NCI-H748 (cell line): Measurements from ENCODE around the gene DUSP10.
A peak's percentile ranks its signal among the peaks of the same experiment; 100 is the strongest.

Experiments
- DNase-seq: peaks from one replicate; lab custom pipeline; 2025; ENCODE audit not compliant: unreplicated experiment; lab: John Stamatoyannopoulos, UW

DUSP10 gene

DNA sequence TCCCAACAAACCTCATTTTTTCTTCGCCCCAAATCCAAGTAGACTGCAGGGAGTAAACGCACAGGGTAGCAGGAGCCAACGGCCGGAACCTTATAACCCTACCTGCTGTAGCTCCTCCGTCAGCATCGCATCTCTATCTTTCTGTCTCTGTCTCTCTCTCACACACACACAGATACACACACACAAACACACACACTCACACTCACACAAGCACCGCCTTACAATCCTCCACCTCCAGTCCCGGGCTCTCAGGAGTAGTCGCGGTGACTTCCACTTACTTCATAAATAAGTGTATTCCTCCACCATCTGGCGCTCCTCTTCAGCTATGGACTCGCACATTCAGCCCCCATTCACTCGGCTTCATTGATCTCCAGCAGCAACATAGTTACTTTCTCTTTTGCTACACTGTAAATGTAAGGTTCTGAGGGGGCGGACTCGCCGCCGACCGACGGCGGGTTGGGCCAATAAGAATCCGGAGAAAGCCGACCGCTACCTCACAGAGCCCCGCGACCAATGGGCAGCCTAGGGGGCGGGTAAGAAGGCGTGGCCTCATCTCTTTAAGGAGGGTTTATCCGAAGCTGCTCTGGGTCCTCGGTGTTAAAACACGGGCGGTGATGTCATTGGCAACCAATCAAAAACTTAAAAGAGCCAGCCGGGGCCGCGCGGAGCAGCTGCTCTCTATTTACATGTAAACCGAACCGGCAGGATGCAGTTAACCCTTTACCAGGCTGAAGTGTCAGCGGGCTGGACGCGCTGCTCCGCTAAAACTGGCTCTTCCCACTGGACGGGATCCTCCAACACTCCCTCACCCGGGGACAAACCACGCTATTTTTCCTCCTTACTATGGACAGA lies at the start of gene DUSP10:
DUSP10 (minus strand) TSS at position 387 of the 852 bp plus-strand sequence. CDS start 2,345 bp downstream, outside the sequence.
- peak; percentile 98 for DNase-seq

DNA sequence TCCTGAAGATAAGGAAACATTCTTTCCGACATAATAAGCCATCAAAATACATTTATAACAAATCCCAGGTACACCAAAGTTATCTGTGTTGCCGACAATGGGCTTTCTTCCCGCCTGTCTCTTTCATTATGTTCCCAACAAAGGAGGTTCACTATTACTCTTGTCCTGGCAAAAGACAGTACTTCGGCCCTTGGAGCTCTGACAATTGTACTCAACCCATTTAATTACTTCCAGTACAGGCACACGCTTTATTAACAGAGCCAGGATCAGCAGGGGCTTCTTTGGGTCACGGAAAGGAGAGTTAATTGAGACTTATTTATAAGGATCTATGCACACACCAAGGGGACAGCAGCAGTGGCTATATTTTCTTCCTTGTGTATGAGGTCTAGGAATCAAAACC lies 46.6 kb upstream of the DUSP10 start:
- DNase-seq: no peak

DNA sequence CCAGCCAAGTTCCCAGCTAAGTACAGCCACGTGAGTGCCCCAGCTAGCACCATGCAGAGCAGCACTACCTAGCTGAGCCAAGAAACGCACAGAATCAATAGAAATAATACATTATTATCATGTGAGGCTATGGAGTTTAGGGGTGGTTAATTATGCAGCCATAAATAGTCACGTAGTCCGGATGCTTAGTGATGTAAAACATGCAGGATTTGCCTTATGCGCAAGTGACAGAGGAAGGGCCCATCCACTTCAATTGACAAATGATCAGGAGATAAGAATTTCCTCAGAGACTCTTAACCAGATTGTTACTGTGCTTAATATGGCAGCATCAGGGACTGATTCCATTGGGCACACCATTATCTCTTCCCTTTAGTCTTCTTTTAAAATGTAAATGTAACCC lies 44.8 kb upstream of the DUSP10 start:
- no peak for DNase-seq

DNA sequence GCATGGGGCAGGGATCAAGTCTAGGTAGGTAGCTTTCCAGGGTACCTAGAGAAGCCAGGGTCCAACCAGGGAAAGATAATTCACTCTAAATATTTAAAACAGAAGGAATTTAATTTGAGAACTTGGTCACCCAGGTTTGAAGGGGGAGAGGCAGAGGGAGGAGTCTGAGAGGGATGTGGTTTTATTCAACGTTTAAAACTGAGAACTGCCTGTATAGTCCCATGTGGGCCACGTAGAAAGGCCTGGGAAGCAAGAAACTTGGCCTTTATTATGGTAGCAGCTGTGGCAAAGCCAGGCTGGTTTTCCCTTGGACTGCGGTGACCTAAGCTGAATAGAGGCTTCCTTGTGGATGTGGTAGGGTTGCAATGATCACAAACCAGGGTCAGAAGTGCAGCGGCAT lies 42.0 kb upstream of the DUSP10 start:
- DNase-seq: no peak

DNA sequence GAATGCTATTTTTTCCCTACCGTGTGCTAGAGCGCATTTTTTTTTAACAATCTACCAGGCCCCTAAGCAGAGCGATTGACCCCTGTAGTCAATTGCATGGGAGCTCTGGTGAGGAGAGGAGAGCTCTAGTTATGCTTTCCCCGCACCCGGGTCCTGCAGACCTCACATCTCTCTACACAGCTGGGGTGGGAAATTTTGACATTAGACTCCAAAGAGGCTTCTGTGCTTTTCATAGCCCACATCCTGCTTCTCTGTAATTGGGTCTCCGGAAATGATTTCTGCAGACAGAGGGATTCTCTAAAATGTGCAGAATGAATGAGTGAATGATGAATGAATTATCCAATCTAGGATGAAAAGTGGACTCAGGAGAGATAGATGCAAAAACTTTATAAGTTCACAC lies 41.5 kb upstream of the DUSP10 start:
- DNase-seq: no peak

DNA sequence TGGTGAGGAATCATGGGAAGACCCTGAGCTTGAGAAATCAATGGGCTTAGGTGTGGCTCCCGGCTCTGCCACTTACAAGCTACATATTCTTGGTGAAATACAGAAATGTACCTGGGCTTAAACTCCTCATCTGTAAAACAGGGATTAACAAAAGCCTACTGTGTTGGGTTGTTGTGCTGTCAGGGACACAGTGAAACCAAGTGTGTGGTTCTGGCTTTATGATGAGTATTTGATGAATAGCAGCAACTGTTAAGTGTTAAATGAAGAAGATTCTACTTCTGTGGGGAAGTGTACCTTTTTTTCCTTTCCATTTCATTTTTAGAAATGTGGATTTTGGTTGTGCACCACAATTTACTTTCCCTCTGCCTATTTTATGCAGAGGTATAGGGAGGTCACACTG lies 41.1 kb upstream of the DUSP10 start:
- no peak for DNase-seq

DNA sequence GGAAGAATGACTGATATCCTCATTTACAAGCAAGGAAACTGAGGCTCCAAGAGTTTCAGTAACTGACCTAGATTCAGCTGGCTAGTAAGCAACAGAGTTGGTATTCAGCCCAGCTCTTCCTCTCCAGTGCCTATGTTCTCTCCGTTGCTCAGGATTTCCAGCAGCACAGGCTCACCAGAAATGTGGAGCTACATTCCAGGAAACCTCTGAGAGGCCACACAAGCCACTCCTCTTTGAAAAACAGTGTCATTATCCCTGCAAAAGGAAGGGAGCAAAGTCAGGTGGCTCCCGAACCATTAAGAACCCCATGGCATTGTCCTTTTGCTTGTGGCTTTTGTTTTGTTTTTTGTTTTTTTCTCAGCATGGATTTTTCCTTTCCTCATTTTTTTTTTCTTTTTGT lies 40.6 kb upstream of the DUSP10 start:
- no peak for DNase-seq

DNA sequence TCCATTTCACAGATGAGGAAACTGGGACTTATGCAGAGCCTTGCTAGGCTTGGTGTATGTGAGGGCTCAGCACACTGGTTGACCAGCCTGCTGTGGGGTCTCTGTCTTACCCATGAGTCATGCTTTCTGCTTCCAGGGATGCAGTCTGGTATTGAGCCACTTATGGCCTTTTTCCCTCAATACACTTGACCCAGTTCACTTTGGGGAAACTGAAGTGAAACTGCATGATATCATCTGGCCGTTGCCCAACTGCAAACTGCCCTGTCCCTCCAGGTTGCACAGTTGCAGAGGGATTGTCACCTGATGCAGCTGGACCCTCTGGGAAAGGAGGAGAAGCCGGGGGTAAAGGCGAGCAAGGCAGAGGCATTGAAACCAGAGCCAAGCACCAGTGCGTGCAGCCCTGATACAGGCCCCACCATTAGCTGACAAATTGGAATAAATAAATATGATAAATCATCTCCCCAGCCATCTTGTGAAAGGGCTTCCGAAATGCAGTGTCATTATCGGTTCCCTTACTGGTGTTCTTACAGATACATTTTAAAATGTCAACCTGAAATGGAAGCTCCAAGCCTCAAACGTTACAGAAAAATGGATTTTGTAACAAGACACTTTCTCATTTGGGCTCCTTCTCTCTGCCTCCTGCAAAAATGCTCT lies 39.3 kb upstream of the DUSP10 start:
- DNase-seq: no peak

DNA sequence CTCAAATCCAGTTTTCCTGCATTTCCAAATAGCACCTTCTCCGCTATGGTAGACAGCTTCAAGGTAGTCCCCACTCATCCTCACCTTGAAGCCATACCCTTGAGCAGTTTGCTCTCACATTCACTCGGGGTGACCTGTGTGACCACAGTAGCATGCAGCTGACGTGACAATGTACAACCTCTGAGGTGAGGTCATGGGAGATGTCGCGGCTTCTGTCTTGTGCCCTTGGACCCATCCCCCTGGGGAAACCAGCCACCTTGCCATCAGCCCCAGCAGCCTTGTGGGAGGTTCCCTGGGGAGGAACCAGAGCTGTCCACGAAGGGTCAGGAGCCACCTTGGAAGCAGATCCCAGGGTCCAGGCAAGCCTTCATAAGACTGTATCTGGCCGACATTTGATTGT lies 38.3 kb upstream of the DUSP10 start:
- DNase-seq: no peak

DNA sequence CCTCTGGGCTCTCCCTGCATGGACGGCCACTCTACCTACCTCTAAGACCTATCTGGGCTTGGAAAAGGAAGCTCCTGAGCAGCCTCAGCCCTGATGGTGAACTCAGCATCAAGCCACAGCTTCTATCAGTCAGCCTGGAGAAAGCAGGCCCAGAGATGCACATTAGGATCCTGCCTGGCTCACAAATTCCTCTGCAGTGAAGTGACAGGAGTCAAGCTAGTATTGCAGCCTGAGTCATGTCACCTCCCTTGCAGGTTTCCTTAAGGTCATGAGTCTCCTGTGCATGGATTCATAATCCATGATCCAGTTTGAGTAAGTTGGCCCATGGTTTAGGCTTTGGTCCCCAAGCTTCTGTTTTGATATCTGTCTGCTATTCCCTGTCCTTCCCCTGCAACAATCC lies 37.9 kb upstream of the DUSP10 start:
- DNase-seq: no peak

DNA sequence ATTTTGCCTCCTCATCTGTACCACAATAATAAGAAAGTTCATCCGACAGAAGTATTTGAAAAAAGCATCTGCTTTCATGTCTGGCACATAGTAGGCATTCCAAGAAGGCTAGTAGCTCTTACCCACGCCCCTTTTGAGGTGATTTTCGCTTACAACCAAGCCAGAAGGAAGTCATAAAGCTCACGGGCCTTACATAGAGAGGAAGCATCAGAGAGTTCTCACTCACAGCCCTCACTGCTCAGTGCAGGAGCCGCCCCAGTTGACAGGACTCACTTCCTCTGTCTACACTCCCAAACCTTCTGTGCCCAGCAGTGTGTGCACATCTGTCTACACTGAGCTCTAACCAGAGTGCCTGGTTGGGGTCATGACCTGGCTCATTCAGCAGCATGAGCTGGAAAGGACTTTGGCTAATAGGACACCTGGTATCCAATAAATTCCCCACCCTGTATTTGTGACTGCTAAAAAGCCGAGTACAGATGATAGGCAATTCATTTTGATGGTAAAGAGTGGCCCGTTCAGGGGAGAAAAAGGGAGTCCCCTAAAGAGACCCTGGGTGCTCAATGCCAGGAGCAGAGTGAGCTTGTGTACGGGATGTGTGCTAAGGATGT lies 36.8 kb upstream of the DUSP10 start:
- DNase-seq: no peak

DNA sequence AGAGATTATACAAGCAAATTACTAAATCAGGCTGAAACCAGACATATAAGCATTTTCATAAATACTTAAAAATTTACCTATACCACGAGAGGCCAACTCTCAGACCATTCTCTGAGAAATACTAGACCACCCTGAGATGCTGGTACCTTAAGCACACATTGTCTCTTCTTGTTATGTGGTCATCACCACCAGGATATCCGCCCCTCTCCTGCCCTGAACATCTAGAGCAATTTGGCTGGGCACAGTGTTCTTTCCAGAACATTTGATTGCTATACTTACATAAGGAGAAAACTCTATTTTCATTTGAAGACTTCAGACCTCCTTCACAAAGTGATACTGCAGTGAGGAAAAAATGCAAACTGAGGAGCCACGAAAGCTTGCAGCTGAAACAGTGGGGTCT lies 36.2 kb upstream of the DUSP10 start:
- DNase-seq: no peak

DNA sequence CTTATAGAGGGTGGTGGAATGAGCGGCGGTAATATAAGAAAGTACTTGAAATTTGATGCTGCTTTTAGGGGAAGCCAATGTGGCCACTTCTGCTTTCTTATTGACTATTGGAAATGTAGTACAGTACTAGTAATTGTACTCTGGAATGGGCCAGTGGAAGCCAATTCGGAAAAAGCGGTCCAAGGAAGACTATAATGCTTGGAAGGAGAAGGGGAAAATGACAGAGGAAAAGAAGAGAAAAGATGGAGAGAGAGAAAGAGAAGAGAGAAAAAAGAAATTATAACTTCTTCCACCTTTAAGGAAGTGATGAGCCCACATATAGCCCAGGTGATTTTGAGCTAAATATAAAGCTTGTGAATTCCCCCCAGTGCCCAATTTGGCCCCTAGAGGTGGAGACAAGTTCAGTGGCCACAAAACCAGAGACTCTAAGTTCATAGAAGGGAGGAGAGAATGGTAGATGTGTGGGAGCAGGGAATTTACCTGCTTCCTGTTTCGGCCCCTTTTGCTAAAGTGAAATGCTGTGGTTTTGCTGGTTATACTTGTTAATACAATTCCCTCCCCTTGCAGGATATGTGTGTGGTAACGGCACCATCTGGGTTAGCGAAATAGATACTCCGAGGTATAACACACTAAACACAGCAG lies 35.7 kb upstream of the DUSP10 start:
- DNase-seq: no peak

DNA sequence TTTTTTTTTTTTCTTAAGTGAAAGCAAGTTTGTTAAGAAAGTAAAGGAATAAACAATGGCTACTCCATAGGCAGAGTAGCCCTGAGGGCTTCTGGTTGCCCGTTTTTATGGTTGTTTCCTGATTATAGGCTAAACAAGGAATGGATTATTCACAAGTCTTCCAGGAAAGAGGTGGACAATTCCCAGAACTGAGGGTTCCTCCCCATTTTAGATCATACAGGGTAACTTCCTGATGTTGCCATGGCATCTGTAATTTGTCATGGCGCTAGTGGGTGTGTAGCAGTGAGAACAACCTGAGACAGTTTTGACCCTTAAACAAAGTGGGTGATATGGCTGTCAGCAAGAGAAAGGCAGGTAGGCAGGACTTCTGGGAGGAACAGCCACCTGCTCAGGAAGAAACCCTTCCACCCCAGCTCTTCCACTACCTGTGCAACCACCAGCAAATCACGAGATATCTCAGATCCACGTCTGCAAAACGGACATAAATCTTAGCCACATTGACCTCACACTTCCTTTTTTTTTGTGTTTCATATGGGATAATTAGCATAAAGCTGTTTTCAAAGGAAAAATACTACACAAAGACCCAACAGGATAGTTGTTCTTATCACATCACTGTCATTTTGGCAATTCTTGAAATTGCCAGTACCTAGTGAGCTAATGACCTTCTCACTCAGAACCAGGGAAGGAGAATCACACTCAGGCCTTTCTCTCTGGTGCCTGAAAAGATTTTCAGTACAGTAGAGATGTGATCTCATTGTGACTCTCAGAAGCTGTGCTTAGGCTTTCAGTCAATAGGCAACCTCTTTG lies 34.8 kb upstream of the DUSP10 start:
- DNase-seq: peak; percentile 26

DNA sequence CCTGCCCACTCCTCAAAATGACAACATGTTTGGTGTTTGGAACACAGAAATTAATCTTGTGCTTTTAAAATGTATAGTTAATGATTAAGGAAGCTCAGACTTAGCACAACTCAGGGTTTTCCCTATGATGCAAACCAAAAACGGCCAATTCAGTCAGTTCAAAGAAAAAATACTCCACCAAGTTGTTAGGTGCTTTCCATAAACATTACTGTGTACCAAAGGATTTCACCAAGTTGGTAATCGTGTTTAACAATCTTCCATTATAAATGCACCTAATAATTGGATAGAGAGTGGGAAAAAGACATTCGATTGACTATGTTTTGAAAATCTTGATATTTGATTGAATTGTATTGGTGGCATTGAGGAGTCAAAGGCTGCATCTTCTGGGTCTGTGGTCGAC lies 33.3 kb upstream of the DUSP10 start:
- DNase-seq: no peak

DNA sequence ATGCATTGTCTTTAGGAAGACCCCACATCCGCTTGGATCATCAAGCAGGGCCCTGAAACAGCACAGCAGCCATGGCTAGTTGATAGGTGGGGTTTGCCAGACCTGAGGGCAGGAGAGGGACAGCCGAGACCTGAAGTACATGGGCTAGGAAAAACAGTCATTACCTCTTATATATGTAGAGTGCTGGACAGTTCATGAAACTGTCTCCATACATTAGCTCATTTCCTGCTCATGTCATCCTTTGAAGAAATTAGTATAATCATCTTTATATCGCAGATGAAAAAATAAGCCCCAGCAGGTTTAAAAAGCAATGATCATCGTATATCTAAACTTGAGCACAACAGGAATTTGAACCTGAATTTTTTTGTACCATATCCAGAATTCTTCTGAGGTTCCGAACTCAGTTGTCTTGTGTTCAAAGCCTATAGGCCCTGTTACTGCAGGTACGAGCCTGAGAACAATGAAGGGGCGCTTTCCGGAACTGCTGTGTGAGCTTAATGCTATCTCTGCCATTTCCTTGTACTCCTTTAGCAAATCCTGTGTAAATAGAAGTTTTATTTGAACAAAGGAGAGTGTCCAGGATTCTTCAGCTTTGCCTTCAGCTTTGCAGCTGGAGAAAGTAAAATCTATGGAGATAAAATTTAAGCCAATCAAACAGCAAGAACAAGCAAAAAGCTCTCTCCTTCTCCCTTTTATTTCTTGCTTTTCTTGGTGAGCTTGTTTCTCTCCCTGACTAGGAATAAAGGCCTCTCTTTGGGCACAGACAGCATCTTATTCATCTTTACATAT lies 32.4 kb upstream of the DUSP10 start:
- no peak for DNase-seq

DNA sequence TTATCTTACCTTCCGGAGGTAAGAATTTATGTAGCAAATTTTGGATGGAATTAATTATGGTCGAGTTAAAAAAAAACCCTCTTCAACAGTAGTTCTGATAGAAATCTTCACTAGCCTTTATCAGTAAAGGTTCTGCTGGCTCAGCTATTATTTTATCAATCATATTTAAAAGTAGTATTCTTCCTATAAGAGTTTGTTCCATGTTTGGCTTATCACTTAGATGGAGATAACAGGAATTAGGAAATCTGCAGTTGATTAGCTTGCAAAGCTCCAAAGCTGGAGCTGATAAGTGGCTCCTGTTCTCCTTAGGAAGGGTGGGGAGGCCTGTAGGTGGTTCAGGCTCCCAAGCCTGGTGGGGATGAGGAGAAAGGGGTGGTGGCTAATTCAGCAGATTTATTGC lies 31.5 kb upstream of the DUSP10 start:
- no peak for DNase-seq

DNA sequence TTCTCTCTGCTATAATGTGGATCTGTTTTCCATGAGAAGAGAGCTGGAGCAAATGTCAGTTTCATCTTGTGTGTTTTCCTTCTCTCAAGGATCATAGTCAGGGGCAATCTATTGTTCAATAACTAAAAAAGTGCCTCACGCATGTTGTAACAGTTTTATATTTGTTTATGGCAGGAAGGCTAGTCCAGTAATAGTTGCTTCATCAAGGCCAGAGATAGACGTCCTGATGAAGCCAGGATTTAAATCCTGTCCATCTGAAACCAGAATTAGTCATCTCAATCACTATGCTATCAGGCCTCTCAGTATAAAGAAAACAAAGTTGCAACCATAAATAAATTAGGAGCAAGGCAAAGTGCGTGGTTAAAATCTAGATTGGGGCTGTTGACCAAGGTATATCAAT lies 30.2 kb upstream of the DUSP10 start:
- DNase-seq: no peak

DNA sequence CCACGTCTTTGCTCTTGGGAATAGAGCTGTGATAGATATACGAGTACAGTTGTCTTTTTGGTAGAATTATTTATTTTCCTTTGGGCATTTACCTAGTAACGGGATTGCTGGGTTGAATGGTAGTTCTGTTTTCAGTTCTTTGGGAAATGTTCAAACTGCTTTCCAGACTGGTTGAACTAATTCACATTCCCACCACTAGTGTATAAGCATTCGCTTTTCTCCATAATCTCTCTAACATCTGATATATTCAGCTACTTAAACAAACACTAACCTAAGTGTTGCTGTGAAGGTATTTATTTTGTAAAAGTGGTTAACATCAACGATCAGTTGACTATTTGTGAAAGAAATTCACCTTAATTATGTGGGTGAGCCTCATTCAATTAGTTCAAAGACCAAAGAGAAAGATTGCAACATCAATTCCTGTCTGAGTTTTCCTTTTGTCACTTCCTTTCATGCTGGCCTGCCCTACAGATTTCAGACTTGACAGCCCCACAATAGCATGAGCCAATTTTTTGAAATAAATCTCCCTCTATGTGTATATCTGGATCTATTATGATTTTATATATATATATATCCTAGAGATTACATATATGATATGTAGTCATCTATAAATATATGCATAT lies 26.7 kb upstream of the DUSP10 start:
- DNase-seq: no peak

DNA sequence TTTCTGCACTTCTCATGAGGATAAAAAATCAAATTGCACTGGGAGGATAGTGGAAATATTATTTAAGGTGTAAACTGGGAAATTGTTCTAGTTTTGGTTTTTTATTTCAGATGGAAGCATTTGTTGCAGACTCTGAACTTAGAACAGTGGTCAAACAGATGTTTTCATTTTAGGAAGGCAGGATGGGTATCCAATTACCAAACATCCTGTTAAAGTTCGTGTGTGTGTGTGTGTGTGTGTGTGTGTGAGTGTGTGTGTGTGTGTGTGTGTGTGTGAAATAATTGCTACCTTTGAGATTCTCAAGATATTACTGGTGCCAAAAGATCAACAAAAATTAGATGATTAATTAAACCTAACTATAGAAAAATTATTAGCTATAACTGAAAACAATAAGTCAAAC lies 24.3 kb upstream of the DUSP10 start:
- DNase-seq: no peak
